ENCODE measurements around the gene C3orf49.

C3orf49 gene

GRCh38 chr3:63853106-63853505 is 34.0 kb downstream of the C3orf49 start:
- no peak for DNase-seq

- DNase-seq, result no peak
Measured at GRCh38 chr3:63855333-63855940, 36.3 kb downstream of the C3orf49 start.

GRCh38 chr3:63857311-63857710 is 38.2 kb downstream of the C3orf49 start:
- no peak for DNase-seq

- no peak for DNase-seq
Measured at GRCh38 chr3:63860776-63861175, 41.7 kb downstream of the C3orf49 start.

GRCh38 chr3:63861306-63861705 is 42.2 kb downstream of the C3orf49 start:
- no peak for DNase-seq

- DNase-seq, result no peak
Measured at GRCh38 chr3:63862804-63863149, 43.7 kb downstream of the C3orf49 start.

- DNase-seq, result peak; percentile 90
Measured at GRCh38 chr3:63863150-63864007, 44.3 kb downstream of the C3orf49 start, which contains the start of the genes ATXN7 and THOC7. TSS of gene ATXN7 (plus strand) at chr3:63863867. CDS start at chr3:63912599, 48,732 bp downstream. TSS of gene THOC7 (minus strand) at chr3:63863805. CDS start at chr3:63863790, 15 bp downstream.

GRCh38 chr3:63864008-63864964 is 45.2 kb downstream of the C3orf49 start:
- peak; percentile 62 for DNase-seq

GRCh38 chr3:63864965-63865327 is 45.8 kb downstream of the C3orf49 start:
- no peak for DNase-seq

- DNase-seq, result no peak
Measured at GRCh38 chr3:63867225-63867624, 48.1 kb downstream of the C3orf49 start.

- DNase-seq, result no peak
Measured at GRCh38 chr3:63869940-63870614, 51.0 kb downstream of the C3orf49 start.

GRCh38 chr3:63870615-63871005 is 51.5 kb downstream of the C3orf49 start:
- DNase-seq, result no peak

GRCh38 chr3:63872135-63872924 is 53.2 kb downstream of the C3orf49 start:
- DNase-seq, result no peak

- DNase-seq, result no peak
Measured at GRCh38 chr3:63874769-63875168, 55.7 kb downstream of the C3orf49 start.

GRCh38 chr3:63875510-63875909 is 56.4 kb downstream of the C3orf49 start:
- DNase-seq, result no peak

GRCh38 chr3:63876260-63876659 is 57.2 kb downstream of the C3orf49 start:
- DNase-seq, result no peak

GRCh38 chr3:63877737-63878393 is 58.8 kb downstream of the C3orf49 start:
- no peak for DNase-seq

GRCh38 chr3:63878394-63879060 is 59.4 kb downstream of the C3orf49 start:
- DNase-seq, result no peak

- DNase-seq, result no peak
Measured at GRCh38 chr3:63880653-63881052, 61.6 kb downstream of the C3orf49 start.

- peak; percentile 60 for DNase-seq
Measured at GRCh38 chr3:63886858-63887257, 67.8 kb downstream of the C3orf49 start.

GRCh38 chr3:63891518-63891917 is 72.4 kb downstream of the C3orf49 start:
- DNase-seq, result no peak
